WI38 (cell line): ENCODE measurements around the gene STIMATE.

ENCODE experiments used
- H3K4me3 ChIP-seq: 2 replicates; pipeline ENCODE4 v1.5.1; 2011; ENCODE audit warnings: low read depth, mild to moderate bottlenecking, control low read depth, low read length
- TF ChIP-seq, protein P1 (sequence below): IDR thresholded peaks from 2 replicates; pipeline ENCODE4 v1.5.1; 2012; ENCODE audit warnings: low read depth, mild to moderate bottlenecking, control low read depth, low read length

STIMATE gene

DNA sequence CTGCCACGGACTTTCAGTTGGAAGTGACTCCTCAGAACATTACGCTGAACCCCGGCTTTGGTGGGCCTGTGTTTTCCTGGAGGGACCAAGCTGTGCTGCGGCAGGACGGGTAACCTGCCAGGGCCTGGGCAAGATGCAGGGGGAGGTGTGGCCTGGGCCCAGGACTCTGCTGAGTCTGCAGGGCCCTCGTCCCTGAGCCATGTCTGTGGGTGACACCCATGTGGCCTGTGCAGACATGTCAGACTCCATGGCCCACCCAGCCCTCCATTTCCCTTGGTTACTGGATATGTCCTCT is 107.7 kb downstream of the STIMATE start:
- H3K4me3 ChIP-seq, result no peak overlapping the region
- TF ChIP-seq, protein P1, sequence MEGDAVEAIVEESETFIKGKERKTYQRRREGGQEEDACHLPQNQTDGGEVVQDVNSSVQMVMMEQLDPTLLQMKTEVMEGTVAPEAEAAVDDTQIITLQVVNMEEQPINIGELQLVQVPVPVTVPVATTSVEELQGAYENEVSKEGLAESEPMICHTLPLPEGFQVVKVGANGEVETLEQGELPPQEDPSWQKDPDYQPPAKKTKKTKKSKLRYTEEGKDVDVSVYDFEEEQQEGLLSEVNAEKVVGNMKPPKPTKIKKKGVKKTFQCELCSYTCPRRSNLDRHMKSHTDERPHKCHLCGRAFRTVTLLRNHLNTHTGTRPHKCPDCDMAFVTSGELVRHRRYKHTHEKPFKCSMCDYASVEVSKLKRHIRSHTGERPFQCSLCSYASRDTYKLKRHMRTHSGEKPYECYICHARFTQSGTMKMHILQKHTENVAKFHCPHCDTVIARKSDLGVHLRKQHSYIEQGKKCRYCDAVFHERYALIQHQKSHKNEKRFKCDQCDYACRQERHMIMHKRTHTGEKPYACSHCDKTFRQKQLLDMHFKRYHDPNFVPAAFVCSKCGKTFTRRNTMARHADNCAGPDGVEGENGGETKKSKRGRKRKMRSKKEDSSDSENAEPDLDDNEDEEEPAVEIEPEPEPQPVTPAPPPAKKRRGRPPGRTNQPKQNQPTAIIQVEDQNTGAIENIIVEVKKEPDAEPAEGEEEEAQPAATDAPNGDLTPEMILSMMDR, result no peak

DNA sequence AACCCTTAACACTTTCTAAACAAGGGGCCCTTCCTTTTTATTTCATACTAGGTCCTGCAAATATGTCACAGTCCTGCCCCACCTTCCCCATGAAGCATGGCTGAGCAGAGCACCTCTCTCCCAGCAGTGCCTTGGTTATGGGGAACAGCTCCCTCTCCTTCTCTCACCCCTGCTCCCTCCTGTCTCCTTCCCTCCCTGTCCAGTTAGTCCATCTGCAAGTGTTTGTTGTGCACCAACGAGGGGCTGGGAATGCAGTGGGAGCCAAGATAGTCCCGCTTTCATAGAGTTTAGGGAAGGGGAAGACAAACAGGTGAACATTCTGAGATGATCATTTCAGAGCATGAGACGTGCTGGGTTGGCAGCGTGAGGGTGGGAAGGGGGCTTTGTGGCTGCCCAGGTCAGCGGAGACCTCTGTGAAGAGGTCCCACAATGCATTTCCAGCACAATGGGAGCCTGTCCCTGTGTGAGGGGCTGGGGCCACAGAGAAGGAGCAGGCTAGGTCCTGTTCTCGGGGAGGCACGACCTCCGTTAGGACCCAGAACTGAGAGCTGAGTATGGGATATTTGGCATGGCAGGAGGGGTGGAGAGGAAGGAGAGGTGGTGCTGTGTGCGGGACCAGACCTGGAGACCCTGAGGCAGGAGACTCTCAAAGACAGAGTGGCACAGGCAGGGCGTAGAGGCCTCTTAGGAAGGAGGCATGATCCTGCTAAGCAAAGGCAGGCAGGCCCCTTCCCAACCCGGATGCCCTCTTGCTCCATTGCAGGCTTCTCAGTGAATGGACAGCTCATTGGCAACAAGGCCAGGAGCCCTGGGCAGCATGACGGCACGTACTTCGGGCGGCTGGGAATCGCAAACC is 108.2 kb downstream of the STIMATE start:
- H3K4me3 ChIP-seq, result no peak overlapping the region
- TF ChIP-seq, protein P1, result no peak

DNA sequence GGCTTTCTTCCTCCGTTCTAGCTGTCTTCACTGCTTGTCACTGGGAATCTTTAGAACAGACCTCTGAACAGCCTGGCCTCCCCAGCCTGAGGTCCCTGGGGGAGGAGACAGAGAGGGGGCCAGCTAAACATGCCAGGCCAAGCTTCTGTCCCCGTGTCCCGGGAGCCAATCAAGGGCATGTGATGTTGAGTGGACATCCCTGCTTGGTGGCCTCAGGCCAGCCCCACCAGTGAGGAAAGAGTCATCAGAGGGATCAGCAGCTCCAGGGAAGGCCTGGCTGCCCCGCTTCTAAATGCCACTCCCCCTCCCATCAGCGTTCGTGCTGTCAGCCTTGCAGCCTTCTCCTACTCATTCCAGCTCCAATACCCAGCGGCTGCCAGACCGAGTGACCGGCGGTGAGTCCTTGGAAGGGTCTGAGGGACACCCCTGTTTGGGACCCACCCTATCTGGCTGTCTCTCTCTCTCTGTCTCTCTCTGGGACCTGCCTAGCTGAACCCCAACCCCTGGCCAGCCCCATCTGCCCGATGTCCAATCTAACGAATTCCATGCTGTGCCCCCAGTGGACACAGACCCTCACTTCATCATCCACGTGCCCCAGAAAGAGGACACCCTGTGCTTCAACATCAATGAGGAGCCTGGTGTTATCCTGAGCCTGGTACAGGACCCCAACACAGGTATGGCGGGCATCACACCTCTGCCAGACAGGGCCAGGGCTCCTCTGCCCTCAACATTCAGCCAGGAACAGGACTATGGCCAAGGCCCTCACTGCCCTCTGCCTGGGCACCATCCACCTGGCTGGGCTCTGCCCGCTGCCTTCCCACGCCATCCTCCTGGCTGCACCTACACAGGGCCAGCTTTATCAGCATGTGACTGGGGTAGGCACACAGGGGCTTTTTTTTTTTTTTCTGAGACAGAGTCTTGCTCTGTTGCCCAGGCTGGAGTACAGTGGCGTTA is 109.4 kb downstream of the STIMATE start:
- H3K4me3 ChIP-seq, result no peak overlapping the region
- TF ChIP-seq, protein P1, result no peak

DNA sequence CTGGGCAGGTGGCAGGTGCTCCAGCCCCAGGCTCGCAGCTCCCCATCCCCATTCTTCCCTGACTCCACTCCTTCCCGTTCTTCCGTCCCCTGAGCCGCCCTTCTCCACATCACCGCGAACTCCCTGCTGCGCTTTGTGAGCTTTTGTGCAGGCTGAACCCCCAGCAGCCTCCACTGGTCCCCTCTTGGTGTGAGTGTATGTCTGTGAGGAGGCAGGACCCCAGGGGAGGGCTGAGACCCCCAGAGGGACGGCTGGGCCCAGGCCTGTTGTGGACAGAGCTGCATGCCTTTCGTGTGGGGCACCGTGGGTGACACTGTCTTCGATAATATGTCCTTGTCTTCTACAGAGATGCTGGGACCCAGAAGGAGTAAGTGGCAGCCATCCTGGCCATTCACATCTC is 110.1 kb downstream of the STIMATE start:
- no peak overlapping the region for H3K4me3 ChIP-seq
- TF ChIP-seq, protein P1, result no peak
